HG02885 (cell line): ENCODE data around the gene DBP.

Source experiments
- ATAC-seq: cut with Tn5 transposase; IDR thresholded peaks from one replicate; pipeline ENCODE4 v1.9.1; 2021; ENCODE audit warnings: mild to moderate bottlenecking; ENCODE audit not compliant: unreplicated experiment, poor library complexity

The DBP gene

GRCh38 chr19:48595171-48595570, 42.0 kb downstream of the DBP start:
- no peak for ATAC-seq

- no peak for ATAC-seq
Measured at GRCh38 chr19:48591021-48591420, 46.2 kb downstream of the DBP start.

DNA sequence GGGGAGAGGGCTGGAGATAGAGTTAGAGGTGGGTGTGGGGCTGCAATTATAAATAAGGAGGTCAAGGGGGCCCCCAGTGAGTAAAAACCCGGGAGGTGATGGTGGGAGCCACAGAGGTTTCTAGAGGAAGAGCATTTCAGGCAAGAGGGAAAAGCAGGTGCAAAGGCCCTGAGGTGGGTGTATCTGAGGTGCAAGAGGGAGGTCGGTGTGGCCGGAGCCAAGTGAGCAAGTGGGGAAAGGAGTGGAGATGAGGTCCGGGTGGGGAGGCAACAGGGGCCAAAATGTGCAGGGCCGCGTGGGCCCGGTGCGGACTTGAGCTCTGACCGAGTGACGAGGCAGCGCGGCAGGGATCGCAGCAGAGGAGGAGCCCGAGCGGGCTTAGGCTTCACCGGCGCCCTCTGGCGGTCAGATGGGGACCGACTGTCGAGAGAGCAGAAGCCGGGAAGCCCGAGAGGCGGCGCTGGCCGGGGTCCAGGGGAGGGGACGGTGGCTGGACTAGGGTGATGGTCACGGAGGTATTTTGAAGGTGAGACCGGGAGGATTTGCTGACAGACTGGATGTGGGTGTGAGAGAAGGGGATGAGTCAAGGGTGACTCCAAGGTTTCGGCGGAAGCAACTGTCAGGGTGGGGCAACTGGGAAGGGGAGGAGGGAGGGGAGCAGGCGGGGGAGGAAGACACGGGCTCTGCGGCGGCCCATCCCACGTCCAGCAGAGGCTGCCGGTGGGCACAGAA, 48.3 kb downstream of the DBP start:
- ATAC-seq = no peak

GRCh38 chr19:48587387-48587786, 49.8 kb downstream of the DBP start:
- ATAC-seq = no peak

GRCh38 chr19:48582168-48582567, 55.0 kb downstream of the DBP start:
- ATAC-seq = no peak
